Measurements from ENCODE around the gene SIN3A. TPM values are rescaled to one million over a fixed set of nuclear protein-coding genes. Genes with fewer than 3 reads are reported as not detected.
"Not testable (repeated sequence)": the region's sequence is repeated elsewhere in the genome, so short reads cannot be mapped to it uniquely, and the experiment has no call there.

SIN3A gene
- total and polyA plus RNA-seq, 4 donors: 6.8 to 21.9 (median 13.3) TPM

- no peak for TF ChIP-seq YY1 (IDR thresholded peaks at IDR 0.05)
- no peak for TF ChIP-seq ATF3 (IDR thresholded peaks at IDR 0.05)
Observed at GRCh38 chr15:75479670-75480069, 28.2 kb upstream of the SIN3A start (continued).

GRCh38 chr15:75477094-75477493 lies 25.6 kb upstream of the SIN3A start:
- peaks cover 5 to 22% (median 14%) of the 10 kb centered on the region in 4 donors for H3K36me3 ChIP-seq (ENCODE audit: control insufficient read depth in 4 of 4, insufficient read depth in 3 of 4, low read depth in 1 of 4, low read length in 3 of 4)

GRCh38 chr15:75468913-75469598 lies 17.6 kb upstream of the SIN3A start:
- H3K4me3 ChIP-seq (ENCODE audit: low read depth in 1 of 3, low read length in 3 of 3): no peak overlapping the region
- H3K9me3 ChIP-seq (ENCODE audit: control insufficient read depth in 4 of 4, low read length in 3 of 4): no peaks in the 10 kb centered on the region
- no peaks in the 10 kb centered on the region for H3K4me1 ChIP-seq (ENCODE audit: control insufficient read depth in 4 of 4, insufficient read depth in 4 of 4, low read length in 3 of 4)
- peaks cover 3 to 56% (median 41%) of the 10 kb centered on the region in 4 donors for H3K36me3 ChIP-seq (ENCODE audit: control insufficient read depth in 4 of 4, insufficient read depth in 3 of 4, low read depth in 1 of 4, low read length in 3 of 4)
- H3K27me3 ChIP-seq (ENCODE audit: control insufficient read depth in 4 of 4, insufficient read depth in 4 of 4, low read length in 3 of 4): no peaks in the 10 kb centered on the region
- TF ChIP-seq RAD21 (IDR thresholded peaks at IDR 0.05) (no peak), RXRA (IDR thresholded peaks at IDR 0.05) (no peak), ATF3 (IDR thresholded peaks at IDR 0.05) (no peak), HNF4G (IDR thresholded peaks at IDR 0.05) (no peak), MAX (IDR thresholded peaks at IDR 0.05) (no peak), FOXA1 (IDR thresholded peaks at IDR 0.05) (no peak), HNF4A (conservative IDR thresholded peaks at IDR 0.05) (no peak), YY1 (IDR thresholded peaks at IDR 0.05) (no peak), EGR1 (IDR thresholded peaks at IDR 0.05; ENCODE audit: low read depth in 2 of 2) (no peak)
- no peak overlapping the region for H3K9ac ChIP-seq (ENCODE audit: low read depth in 1 of 2, low read length in 2 of 2)
- DNase-seq (ENCODE audit: low spot score): no peak
- 92% methylated on average over 2 of the region's 2 CpGs for WGBS
- H3K27ac ChIP-seq (ENCODE audit: low read depth in 1 of 2, low read length in 2 of 2): no peak overlapping the region

More at GRCh38 chr15:75477094-75477493, 25.6 kb upstream of the SIN3A start:
- not testable (repeated sequence) for H3K4me1 ChIP-seq (ENCODE audit: control insufficient read depth in 4 of 4, insufficient read depth in 4 of 4, low read length in 3 of 4); H3K27me3 ChIP-seq (ENCODE audit: control insufficient read depth in 4 of 4, insufficient read depth in 4 of 4, low read length in 3 of 4); DNase-seq (ENCODE audit: low spot score); H3K4me3 ChIP-seq (ENCODE audit: low read depth in 1 of 3, low read length in 3 of 3); H3K9me3 ChIP-seq (ENCODE audit: control insufficient read depth in 4 of 4, low read length in 3 of 4); H3K9ac ChIP-seq (ENCODE audit: low read depth in 1 of 2, low read length in 2 of 2); H3K27ac ChIP-seq (ENCODE audit: low read depth in 1 of 2, low read length in 2 of 2)
- 99% methylated on average over 5 of the region's 5 CpGs for WGBS

- DNase-seq (ENCODE audit: low spot score): no peak
Observed at GRCh38 chr15:75460646-75461045, 9.2 kb upstream of the SIN3A start.

More at GRCh38 chr15:75460646-75461045, 9.2 kb upstream of the SIN3A start:
- no peak overlapping the region for H3K4me3 ChIP-seq (ENCODE audit: low read depth in 1 of 3, low read length in 3 of 3)
- no peak overlapping the region for H3K9ac ChIP-seq (ENCODE audit: low read depth in 1 of 2, low read length in 2 of 2)
- H3K4me1 ChIP-seq (ENCODE audit: control insufficient read depth in 4 of 4, insufficient read depth in 4 of 4, low read length in 3 of 4): peaks cover 8 to 20% (median 13%) of the 10 kb centered on the region in 4 donors
- no peaks in the 10 kb centered on the region for H3K27me3 ChIP-seq (ENCODE audit: control insufficient read depth in 4 of 4, insufficient read depth in 4 of 4, low read length in 3 of 4)
- no peaks in the 10 kb centered on the region for H3K36me3 ChIP-seq (ENCODE audit: control insufficient read depth in 4 of 4, insufficient read depth in 3 of 4, low read depth in 1 of 4, low read length in 3 of 4)
- H3K27ac ChIP-seq (ENCODE audit: low read depth in 1 of 2, low read length in 2 of 2): peak overlapping the region; percentile 2 to 3
- TF ChIP-seq SP1 (IDR thresholded peaks at IDR 0.05) (peak; percentile 71), HNF4A (conservative IDR thresholded peaks at IDR 0.05) (peak; percentile 71 to 84), FOXA1 (IDR thresholded peaks at IDR 0.05) (no peak), HNF4G (IDR thresholded peaks at IDR 0.05) (peak; percentile 35), RXRA (IDR thresholded peaks at IDR 0.05) (peak; percentile 43 to 44), CTCF (IDR thresholded peaks at IDR 0.05; ENCODE audit: low read depth, low read length, missing input control) (no peak), NR2F2 (IDR thresholded peaks at IDR 0.05) (no peak), MAX (IDR thresholded peaks at IDR 0.05) (no peak)
- no peaks in the 10 kb centered on the region for H3K9me3 ChIP-seq (ENCODE audit: control insufficient read depth in 4 of 4, low read length in 3 of 4)
- whole genome bisulfite sequencing: 59% methylated on average over 4 of the region's 4 CpGs
